Neuron (in vitro differentiated cells): ENCODE measurements around the gene SIRPG.

Source experiments
- H2AFZ ChIP-seq: one replicate; pipeline ENCODE4 v1.6.1; 2013; ENCODE audit warnings: low read depth, mild to moderate bottlenecking, inconsistent platforms, low read length, moderate library complexity
- H3K27me3 ChIP-seq: one replicate; pipeline ENCODE4 v1.6.1; 2013; ENCODE audit warnings: low read length; ENCODE audit not compliant: insufficient read depth
- H3K36me3 ChIP-seq: one replicate; pipeline ENCODE4 v1.6.1; 2013; ENCODE audit warnings: low read length; ENCODE audit not compliant: insufficient read depth
- H3K4me1 ChIP-seq: one replicate; pipeline ENCODE4 v1.6.1; 2013; ENCODE audit warnings: low read length; ENCODE audit not compliant: insufficient read depth
- H3K4me3 ChIP-seq: 2 replicates; pipeline ENCODE4 v1.5.1; 2013; ENCODE audit warnings: mild to moderate bottlenecking, low read length, moderate library complexity
- H3K9me3 ChIP-seq: one replicate; pipeline ENCODE4 v1.6.1; 2013; ENCODE audit warnings: low read length

Gene SIRPG

GRCh38 chr20:1686151-1686748 lies 28.7 kb upstream of the SIRPG start:
- no peak overlapping the region for H2AFZ ChIP-seq
- H3K36me3 ChIP-seq, result no peaks in the 10 kb centered on the region
- H3K4me3 ChIP-seq, result no peak overlapping the region
- H3K27me3 ChIP-seq, result no peaks in the 10 kb centered on the region
- H3K4me1 ChIP-seq, result no peaks in the 10 kb centered on the region
- H3K9me3 ChIP-seq, result no peaks in the 10 kb centered on the region

GRCh38 chr20:1685304-1686052 lies 27.9 kb upstream of the SIRPG start:
- H3K27me3 ChIP-seq, result no peaks in the 10 kb centered on the region
- no peak overlapping the region for H3K4me3 ChIP-seq
- no peaks in the 10 kb centered on the region for H3K9me3 ChIP-seq

GRCh38 chr20:1684872-1685271 lies 27.3 kb upstream of the SIRPG start:
- Histone ChIP-seq H3K4me1 (no peaks in the 10 kb centered on the region), H3K4me3 (no peak overlapping the region), H3K9me3 (no peaks in the 10 kb centered on the region), H3K36me3 (no peaks in the 10 kb centered on the region), H2AFZ (no peak overlapping the region), H3K27me3 (no peaks in the 10 kb centered on the region)

More at GRCh38 chr20:1685304-1686052, 27.9 kb upstream of the SIRPG start:
- H3K36me3 ChIP-seq, result no peaks in the 10 kb centered on the region
- no peaks in the 10 kb centered on the region for H3K4me1 ChIP-seq
- no peak overlapping the region for H2AFZ ChIP-seq

DNA sequence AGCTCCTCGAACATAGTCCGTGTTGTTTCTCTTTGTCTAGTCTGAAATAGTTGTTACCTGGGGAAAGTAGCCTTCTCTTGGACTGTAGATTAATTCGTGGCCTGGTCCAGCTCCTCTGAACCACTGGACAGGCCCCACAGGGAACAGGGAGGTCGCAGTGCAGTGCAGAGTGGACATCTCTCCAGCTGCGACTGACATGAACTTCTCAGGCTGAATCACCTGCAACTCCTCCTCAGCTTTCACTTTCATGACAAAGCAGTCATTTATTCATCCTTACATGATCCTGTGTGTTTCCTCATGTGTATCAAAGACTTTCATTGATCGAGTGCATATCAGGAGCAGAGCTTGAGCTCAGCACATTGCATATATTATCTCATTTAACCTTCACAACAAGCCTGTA lies 19.1 kb upstream of the SIRPG start:
- Histone ChIP-seq H2AFZ (no peak overlapping the region), H3K4me1 (no peaks in the 10 kb centered on the region), H3K36me3 (no peaks in the 10 kb centered on the region), H3K4me3 (no peak overlapping the region), H3K27me3 (peaks cover 19% of the 10 kb centered on the region), H3K9me3 (no peaks in the 10 kb centered on the region)

- H3K36me3 ChIP-seq, result no peaks in the 10 kb centered on the region
- no peaks in the 10 kb centered on the region for H3K9me3 ChIP-seq
- H3K4me3 ChIP-seq, result no peak overlapping the region
- peaks cover 19% of the 10 kb centered on the region for H3K27me3 ChIP-seq
- H3K4me1 ChIP-seq, result no peaks in the 10 kb centered on the region
- no peak overlapping the region for H2AFZ ChIP-seq
Measured at GRCh38 chr20:1674990-1675780, 17.6 kb upstream of the SIRPG start.

DNA sequence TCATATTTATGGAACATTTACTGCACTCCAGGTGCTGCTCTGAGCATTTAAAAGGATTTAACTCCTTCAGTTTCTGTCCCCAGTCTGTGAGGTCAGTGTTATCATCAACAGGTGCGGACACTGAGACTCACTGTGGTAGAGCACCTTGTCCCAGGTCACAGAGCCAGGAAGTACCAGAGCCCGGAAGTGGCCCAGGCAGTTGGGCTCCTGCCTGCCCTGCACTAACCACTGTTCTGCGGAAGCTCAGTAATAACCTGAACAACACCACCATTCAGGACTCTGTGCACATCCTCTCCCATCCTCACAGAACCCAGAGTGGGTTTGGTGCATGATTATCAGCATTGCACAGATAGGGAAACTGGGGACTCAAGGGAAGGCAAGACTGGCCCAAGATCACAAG lies 16.8 kb upstream of the SIRPG start:
- Histone ChIP-seq H3K9me3 (no peaks in the 10 kb centered on the region), H3K4me3 (no peak overlapping the region), H3K4me1 (no peaks in the 10 kb centered on the region), H3K27me3 (peaks cover 19% of the 10 kb centered on the region), H3K36me3 (no peaks in the 10 kb centered on the region), H2AFZ (no peak overlapping the region)

GRCh38 chr20:1673424-1673823 lies 15.8 kb upstream of the SIRPG start:
- H3K27me3 ChIP-seq, result peaks cover 19% of the 10 kb centered on the region
- no peaks in the 10 kb centered on the region for H3K4me1 ChIP-seq
- no peak overlapping the region for H2AFZ ChIP-seq
- H3K4me3 ChIP-seq, result no peak overlapping the region
- no peaks in the 10 kb centered on the region for H3K9me3 ChIP-seq
- no peaks in the 10 kb centered on the region for H3K36me3 ChIP-seq

- Histone ChIP-seq H3K36me3 (no peaks in the 10 kb centered on the region), H3K27me3 (peaks cover 19% of the 10 kb centered on the region), H3K4me1 (no peaks in the 10 kb centered on the region), H3K9me3 (no peaks in the 10 kb centered on the region), H3K4me3 (no peak overlapping the region), H2AFZ (no peak overlapping the region)
Measured at GRCh38 chr20:1672728-1673127, 15.1 kb upstream of the SIRPG start.

GRCh38 chr20:1671891-1672669 lies 14.5 kb upstream of the SIRPG start:
- Histone ChIP-seq H3K4me3 (no peak overlapping the region), H2AFZ (no peak overlapping the region), H3K27me3 (peaks cover 19% of the 10 kb centered on the region), H3K9me3 (no peaks in the 10 kb centered on the region), H3K4me1 (no peaks in the 10 kb centered on the region), H3K36me3 (no peaks in the 10 kb centered on the region)

DNA sequence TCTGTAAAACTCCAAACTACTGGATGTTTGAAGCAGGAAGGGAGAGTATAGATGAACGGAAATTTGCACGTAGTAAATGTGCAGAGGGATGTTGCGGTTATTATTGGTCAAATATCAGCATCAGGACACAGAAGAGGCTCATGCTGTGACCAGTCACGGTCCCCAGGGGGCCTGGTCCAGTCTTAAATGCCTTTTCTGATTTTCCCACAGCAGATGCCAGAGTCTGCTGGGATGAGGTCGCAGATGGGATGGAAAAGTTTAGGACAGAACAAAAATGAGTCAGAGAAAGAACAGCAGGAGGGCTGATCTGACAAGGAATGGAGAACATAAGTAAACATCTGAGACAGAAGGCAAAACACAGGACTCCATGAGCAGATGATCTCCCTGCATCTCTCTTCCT lies 11.7 kb upstream of the SIRPG start:
- no peaks in the 10 kb centered on the region for H3K9me3 ChIP-seq
- H2AFZ ChIP-seq, result no peak overlapping the region
- H3K4me1 ChIP-seq, result no peaks in the 10 kb centered on the region
- peaks cover 10% of the 10 kb centered on the region for H3K27me3 ChIP-seq
- H3K36me3 ChIP-seq, result no peaks in the 10 kb centered on the region
- no peak overlapping the region for H3K4me3 ChIP-seq

DNA sequence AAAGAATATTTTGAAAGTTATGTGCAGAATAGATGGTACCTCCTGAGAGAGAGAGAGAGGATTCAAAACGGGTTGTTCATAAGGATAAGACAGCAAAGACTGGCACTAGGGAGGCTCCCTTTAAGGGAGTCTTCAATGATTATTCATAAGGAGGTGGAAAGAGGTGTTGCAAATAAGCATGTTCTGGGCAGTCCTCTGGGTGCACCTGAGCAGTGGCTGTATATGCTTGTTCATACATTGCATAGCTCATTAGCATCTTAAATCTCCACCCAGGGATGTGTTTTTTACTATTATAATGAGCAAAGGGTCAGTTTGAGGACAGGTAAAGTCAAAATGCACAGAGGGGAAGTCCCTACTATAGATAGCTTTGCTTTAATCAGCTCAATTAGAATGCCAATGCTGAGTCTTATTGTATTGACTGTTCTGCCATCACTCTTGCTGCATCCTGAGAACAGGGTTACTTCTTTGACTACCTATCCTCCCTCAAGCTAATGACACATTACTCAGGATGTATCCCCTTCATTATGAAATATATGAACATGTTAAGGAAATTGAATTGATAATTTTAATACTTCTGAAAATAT lies 10.0 kb upstream of the SIRPG start:
- H3K4me3 ChIP-seq, result no peak overlapping the region
- H3K4me1 ChIP-seq, result no peaks in the 10 kb centered on the region
- H2AFZ ChIP-seq, result no peak overlapping the region
- H3K36me3 ChIP-seq, result no peaks in the 10 kb centered on the region
- no peaks in the 10 kb centered on the region for H3K27me3 ChIP-seq
- H3K9me3 ChIP-seq, result no peaks in the 10 kb centered on the region

DNA sequence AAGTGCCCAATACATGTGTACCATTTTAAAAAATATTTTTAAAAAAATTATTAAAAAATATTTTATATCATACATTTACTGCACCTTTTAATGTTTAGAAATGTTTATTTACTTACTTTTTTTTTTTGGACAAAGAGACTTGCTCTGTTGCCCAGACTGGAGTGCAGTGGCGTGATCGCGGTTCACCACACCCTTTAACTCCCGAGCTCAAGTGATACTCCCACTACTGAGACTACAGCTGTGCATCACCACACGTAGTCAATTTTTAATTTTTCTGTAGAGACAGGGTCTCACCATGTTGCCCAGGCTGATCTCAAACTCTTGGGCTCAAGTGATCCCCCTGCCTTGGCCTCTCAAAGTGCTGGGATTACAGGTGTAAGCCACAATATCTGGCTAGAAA lies 9.2 kb upstream of the SIRPG start:
- no peak overlapping the region for H2AFZ ChIP-seq
- no peak overlapping the region for H3K4me3 ChIP-seq
- no peaks in the 10 kb centered on the region for H3K9me3 ChIP-seq
- no peaks in the 10 kb centered on the region for H3K36me3 ChIP-seq
- no peaks in the 10 kb centered on the region for H3K27me3 ChIP-seq
- no peaks in the 10 kb centered on the region for H3K4me1 ChIP-seq
